Kidney tubule cell (primary cell): ENCODE results near the gene SMOC1.

Experiments used
- DNase-seq: peaks from one replicate; pipeline ENCODE4 v3.0.0-alpha.2; 2018; ENCODE audit warnings: low spot score

SMOC1 gene

GRCh38 chr14:70034257-70034656, 155.0 kb downstream of the SMOC1 start:
- no peak for DNase-seq

- peak; percentile 26 for DNase-seq
Measured at GRCh38 chr14:70036665-70037064, 157.4 kb downstream of the SMOC1 start.

GRCh38 chr14:70043001-70043400, 163.8 kb downstream of the SMOC1 start:
- DNase-seq, result no peak

- no peak for DNase-seq
Measured at GRCh38 chr14:70045310-70045709, 166.1 kb downstream of the SMOC1 start.

GRCh38 chr14:70045844-70046535, 166.8 kb downstream of the SMOC1 start:
- DNase-seq, result peak; percentile 81

- DNase-seq, result no peak
Measured at GRCh38 chr14:70047598-70048312, 168.5 kb downstream of the SMOC1 start.

GRCh38 chr14:70048313-70048654, 169.1 kb downstream of the SMOC1 start:
- DNase-seq, result no peak

GRCh38 chr14:70049605-70050004, 170.4 kb downstream of the SMOC1 start:
- DNase-seq, result no peak

- DNase-seq, result no peak
Measured at GRCh38 chr14:70050136-70050535, 170.9 kb downstream of the SMOC1 start.

- DNase-seq, result peak; percentile 21
Measured at GRCh38 chr14:70052990-70053389, 173.8 kb downstream of the SMOC1 start.

- no peak for DNase-seq
Measured at GRCh38 chr14:70057519-70058136, 178.4 kb downstream of the SMOC1 start.

GRCh38 chr14:70059545-70059944, 180.3 kb downstream of the SMOC1 start:
- no peak for DNase-seq

- DNase-seq, result peak; percentile 87
Measured at GRCh38 chr14:70061108-70061507, 181.9 kb downstream of the SMOC1 start.

GRCh38 chr14:70064136-70064865, 185.1 kb downstream of the SMOC1 start:
- no peak for DNase-seq

- DNase-seq, result no peak
Measured at GRCh38 chr14:70067810-70068209, 188.6 kb downstream of the SMOC1 start.

GRCh38 chr14:70069186-70069585, 190.0 kb downstream of the SMOC1 start:
- DNase-seq, result peak; percentile 52

GRCh38 chr14:70073924-70074566, 194.8 kb downstream of the SMOC1 start:
- peak; percentile 76 for DNase-seq

- DNase-seq, result no peak
Measured at GRCh38 chr14:70077005-70077404, 197.8 kb downstream of the SMOC1 start.

GRCh38 chr14:70077720-70078119, 198.5 kb downstream of the SMOC1 start:
- no peak for DNase-seq

GRCh38 chr14:70078329-70078728, 199.1 kb downstream of the SMOC1 start:
- DNase-seq, result no peak

- DNase-seq, result no peak
Measured at GRCh38 chr14:70080076-70080475, 200.9 kb downstream of the SMOC1 start.
